Measurements from ENCODE around the gene ZNF750.

DNA sequence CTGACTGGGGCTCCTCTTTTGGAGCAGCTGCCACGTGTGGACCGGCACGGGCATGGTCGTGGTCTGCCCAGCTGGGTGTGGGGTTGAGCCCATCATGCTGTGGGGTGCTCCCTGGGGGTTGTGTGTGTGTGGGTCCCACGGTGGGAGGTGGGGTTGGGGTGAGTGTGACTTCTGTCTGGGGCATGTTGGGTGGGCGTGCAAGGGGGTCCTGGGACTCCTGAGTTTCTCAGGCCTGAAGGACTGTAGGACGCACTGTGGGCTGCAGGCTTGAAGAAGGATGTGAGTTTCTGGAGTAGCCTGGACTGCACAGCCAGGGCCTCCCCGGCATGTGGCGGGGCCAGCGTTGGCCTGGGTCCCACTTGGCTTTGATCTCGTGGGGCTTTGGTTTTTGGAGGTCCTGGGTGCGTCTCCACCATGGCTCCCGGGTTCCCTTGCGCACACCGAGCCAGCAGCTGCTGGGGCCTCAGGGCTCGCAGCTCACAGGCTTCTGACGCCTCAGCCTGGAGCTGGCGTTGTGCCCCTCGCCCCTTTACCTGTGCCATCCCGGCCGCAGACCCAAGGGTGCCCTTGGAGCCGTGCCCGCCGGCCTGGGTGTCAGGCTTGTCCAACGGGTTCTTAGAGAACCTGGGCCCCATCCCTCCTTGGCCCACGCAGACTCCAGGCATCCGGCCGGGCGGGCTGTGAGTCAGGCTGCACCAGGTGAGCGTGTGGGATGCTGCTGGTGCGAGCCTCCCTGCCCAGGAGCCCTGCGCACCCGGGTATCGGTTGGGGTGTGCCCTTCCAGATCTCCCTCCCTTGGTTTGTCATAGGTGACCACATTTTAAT lies 34.4 kb upstream of the ZNF750 start:
- TF ChIP-seq, protein P1, sequence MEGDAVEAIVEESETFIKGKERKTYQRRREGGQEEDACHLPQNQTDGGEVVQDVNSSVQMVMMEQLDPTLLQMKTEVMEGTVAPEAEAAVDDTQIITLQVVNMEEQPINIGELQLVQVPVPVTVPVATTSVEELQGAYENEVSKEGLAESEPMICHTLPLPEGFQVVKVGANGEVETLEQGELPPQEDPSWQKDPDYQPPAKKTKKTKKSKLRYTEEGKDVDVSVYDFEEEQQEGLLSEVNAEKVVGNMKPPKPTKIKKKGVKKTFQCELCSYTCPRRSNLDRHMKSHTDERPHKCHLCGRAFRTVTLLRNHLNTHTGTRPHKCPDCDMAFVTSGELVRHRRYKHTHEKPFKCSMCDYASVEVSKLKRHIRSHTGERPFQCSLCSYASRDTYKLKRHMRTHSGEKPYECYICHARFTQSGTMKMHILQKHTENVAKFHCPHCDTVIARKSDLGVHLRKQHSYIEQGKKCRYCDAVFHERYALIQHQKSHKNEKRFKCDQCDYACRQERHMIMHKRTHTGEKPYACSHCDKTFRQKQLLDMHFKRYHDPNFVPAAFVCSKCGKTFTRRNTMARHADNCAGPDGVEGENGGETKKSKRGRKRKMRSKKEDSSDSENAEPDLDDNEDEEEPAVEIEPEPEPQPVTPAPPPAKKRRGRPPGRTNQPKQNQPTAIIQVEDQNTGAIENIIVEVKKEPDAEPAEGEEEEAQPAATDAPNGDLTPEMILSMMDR (IDR thresholded peaks at IDR 0.05; ENCODE audit: low read depth, low read length), result no peak
- TF ChIP-seq EZH2phosphoT487 (IDR thresholded peaks at IDR 0.05; ENCODE audit: low read depth), result no peak
